ENCODE results near the gene SCARB1. TPM values are rescaled to one million over a fixed set of nuclear protein-coding genes. Genes with fewer than 3 reads are reported as not detected.
A peak's percentile ranks its signal among the peaks of the same experiment; 100 is the strongest.
"Not testable (repeated sequence)": the region's sequence is repeated elsewhere in the genome, so short reads cannot be mapped to it uniquely, and the experiment has no call there.

Gene SCARB1
- polyA plus RNA-seq (2013, experiment 1 of 2) = 15.5 TPM
- polyA plus RNA-seq (2013, experiment 2 of 2) = 15.7 TPM

DNA sequence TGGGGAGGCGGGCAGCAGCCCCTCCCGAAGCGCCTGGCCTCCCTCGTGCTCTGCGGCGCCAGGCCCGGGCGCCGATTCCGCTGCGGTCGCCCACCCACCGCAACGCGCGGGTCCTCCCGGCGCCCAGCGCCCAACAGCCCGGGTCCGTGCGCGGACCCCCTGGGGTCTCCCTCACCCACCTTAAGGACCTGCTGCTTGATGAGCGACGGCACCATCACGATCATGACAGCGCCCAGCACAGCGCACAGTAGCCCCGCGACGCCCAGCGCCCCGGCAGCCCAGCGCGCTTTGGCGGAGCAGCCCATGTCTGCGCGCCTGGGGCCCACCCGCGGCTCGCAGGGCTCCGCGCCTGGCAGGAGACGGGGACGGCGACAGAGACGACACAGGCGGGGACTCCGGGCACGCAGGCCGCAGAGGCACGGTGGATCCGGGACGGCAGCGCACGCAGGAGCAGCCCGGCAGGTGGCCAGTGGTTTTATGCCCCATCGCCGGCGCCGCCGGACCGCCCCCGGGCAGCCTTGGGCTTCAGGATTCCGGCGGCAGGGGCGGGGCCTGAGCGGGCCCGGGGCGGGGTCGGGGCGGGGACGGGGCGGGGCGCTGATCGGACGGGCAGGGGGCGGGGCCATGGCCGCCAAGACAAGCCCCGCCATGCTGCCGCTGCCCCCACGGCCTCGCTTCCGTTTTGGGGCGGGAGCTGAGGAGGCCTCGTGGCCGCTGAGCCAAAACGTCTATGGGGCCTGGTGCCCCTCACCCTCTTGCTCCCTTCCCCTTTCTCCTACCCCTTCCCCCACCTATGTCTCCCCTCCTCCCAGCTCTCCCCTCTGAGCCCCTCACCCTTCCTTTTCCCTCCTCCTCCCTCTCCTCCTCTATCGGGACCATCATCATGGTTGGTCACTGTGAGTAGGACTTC is at the start of gene SCARB1:
Gene SCARB1, minus strand, starts transcription at position 449 of the 910 bp plus-strand sequence. Its CDS starts 144 bp downstream, at position 305.
- Histone ChIP-seq H2BK12ac (ENCODE audit: low read length) (peak within 1 kb of the TSS; percentile 94), H3K18ac (ENCODE audit: low read length) (peak within 1 kb of the TSS; percentile 97), H3K4me3 (ENCODE audit: low read length in 2 of 2) (peak within 1 kb of the TSS; percentile 88 to 93), H3K9me3 (replicated peaks in 1 of 2; ENCODE audit: control insufficient read depth in 2 of 2, insufficient read depth in 1 of 2, low read depth in 1 of 2, low read length in 2 of 2) (peaks cover 3 to 4% of the 10 kb centered on the region in 2 donors), H2BK5ac (ENCODE audit: low read length) (no peak within 1 kb of the TSS), H3K9ac (ENCODE audit: low read depth, low read length, poor library complexity) (peak within 1 kb of the TSS; percentile 87), H3K4ac (ENCODE audit: low read length) (no peak within 1 kb of the TSS), H4K8ac (ENCODE audit: low read depth, low read length) (no peak within 1 kb of the TSS), H2BK15ac (ENCODE audit: low read length) (peak within 1 kb of the TSS; percentile 41), H2AK5ac (ENCODE audit: low read depth, low read length) (peak within 1 kb of the TSS; percentile 20), H3K14ac (ENCODE audit: low read length) (peak within 1 kb of the TSS; percentile 56), H3K36me3 (replicated peaks in 1 of 2; ENCODE audit: control insufficient read depth in 2 of 2, insufficient read depth in 2 of 2, low read length in 2 of 2) (peaks cover 0 to 19% of the 10 kb centered on the region in 2 donors), H3K79me1 (ENCODE audit: low read depth, low read length) (no peaks in the 10 kb centered on the region), H3K27me3 (ENCODE audit: control insufficient read depth in 3 of 3, insufficient read depth in 3 of 3, low read depth in 1 of 3, low read length in 3 of 3) (peaks cover 0 to 10% (median 0%) of the 10 kb centered on the region in 3 experiments), H2AFZ (ENCODE audit: low read length) (peak within 1 kb of the TSS; percentile 94), H4K91ac (ENCODE audit: low read depth, low read length, poor library complexity) (peak within 1 kb of the TSS; percentile 25), H3K4me2 (ENCODE audit: insufficient read depth, low read length, poor library complexity, severe bottlenecking) (peak within 1 kb of the TSS; percentile 89), H2BK120ac (ENCODE audit: low read depth, low read length) (peak within 1 kb of the TSS; percentile 2), H3K27ac (replicated peaks; ENCODE audit: low read length) (no peak within 1 kb of the TSS), H3K4me1 (ENCODE audit: control insufficient read depth in 2 of 2, insufficient read depth in 1 of 2, low read depth in 1 of 2, low read length in 2 of 2) (peaks cover 5 to 11% of the 10 kb centered on the region in 2 donors), H3K23ac (ENCODE audit: low read depth, low read length, poor library complexity) (peak within 1 kb of the TSS; percentile 67)
- WGBS, 2 donors (ENCODE audit: extremely low coverage in 2 of 2, insufficient read length in 2 of 2, insufficient replicate concordance in 1 of 2) = no CpG with 5 or more reads among the region's 89 CpGs
- peak; percentile 76 for DNase-seq (ENCODE audit: low spot score)

- peaks cover 18 to 37% of the 10 kb centered on the region in 2 donors for H3K36me3 ChIP-seq (replicated peaks in 1 of 2; ENCODE audit: control insufficient read depth in 2 of 2, insufficient read depth in 2 of 2, low read length in 2 of 2)
- H3K9ac ChIP-seq (ENCODE audit: low read depth, low read length, poor library complexity); H2BK120ac ChIP-seq (ENCODE audit: low read depth, low read length); H3K79me1 ChIP-seq (ENCODE audit: low read depth, low read length); H3K27ac ChIP-seq (replicated peaks; ENCODE audit: low read length); H2AFZ ChIP-seq (ENCODE audit: low read length); H3K14ac ChIP-seq (ENCODE audit: low read length); H2BK5ac ChIP-seq (ENCODE audit: low read length); DNase-seq (ENCODE audit: low spot score); H3K9me3 ChIP-seq (replicated peaks in 1 of 2; ENCODE audit: control insufficient read depth in 2 of 2, insufficient read depth in 1 of 2, low read depth in 1 of 2, low read length in 2 of 2); H4K91ac ChIP-seq (ENCODE audit: low read depth, low read length, poor library complexity); H2AK5ac ChIP-seq (ENCODE audit: low read depth, low read length); H3K18ac ChIP-seq (ENCODE audit: low read length); H3K27me3 ChIP-seq (ENCODE audit: control insufficient read depth in 3 of 3, insufficient read depth in 3 of 3, low read depth in 1 of 3, low read length in 3 of 3); H2BK15ac ChIP-seq (ENCODE audit: low read length); H3K23ac ChIP-seq (ENCODE audit: low read depth, low read length, poor library complexity); H3K4ac ChIP-seq (ENCODE audit: low read length); H4K8ac ChIP-seq (ENCODE audit: low read depth, low read length); H2BK12ac ChIP-seq (ENCODE audit: low read length): not testable (repeated sequence)
- WGBS, 2 donors (ENCODE audit: extremely low coverage in 2 of 2, insufficient read length in 2 of 2, insufficient replicate concordance in 1 of 2) = no CpG with 5 or more reads among the region's 21 CpGs
- peaks cover 12 to 17% of the 10 kb centered on the region in 2 donors for H3K4me1 ChIP-seq (ENCODE audit: control insufficient read depth in 2 of 2, insufficient read depth in 1 of 2, low read depth in 1 of 2, low read length in 2 of 2)
- peak overlapping the region in 1 of 2 donors; percentile 14 for H3K4me3 ChIP-seq (ENCODE audit: low read length in 2 of 2)
- peak overlapping the region; percentile 23 for H3K4me2 ChIP-seq (ENCODE audit: insufficient read depth, low read length, poor library complexity, severe bottlenecking)
Measured at GRCh38 chr12:124912529-124913287, 49.0 kb upstream of the SCARB1 start.

- H2BK12ac ChIP-seq (ENCODE audit: low read length); H3K79me1 ChIP-seq (ENCODE audit: low read depth, low read length); H3K4me3 ChIP-seq (ENCODE audit: low read length in 2 of 2); DNase-seq (ENCODE audit: low spot score); H4K91ac ChIP-seq (ENCODE audit: low read depth, low read length, poor library complexity); H3K4ac ChIP-seq (ENCODE audit: low read length); H3K9ac ChIP-seq (ENCODE audit: low read depth, low read length, poor library complexity); H3K14ac ChIP-seq (ENCODE audit: low read length); H4K8ac ChIP-seq (ENCODE audit: low read depth, low read length); H2AK5ac ChIP-seq (ENCODE audit: low read depth, low read length); H3K18ac ChIP-seq (ENCODE audit: low read length); H2BK15ac ChIP-seq (ENCODE audit: low read length); H3K27me3 ChIP-seq (ENCODE audit: control insufficient read depth in 3 of 3, insufficient read depth in 3 of 3, low read depth in 1 of 3, low read length in 3 of 3); H2AFZ ChIP-seq (ENCODE audit: low read length); H3K9me3 ChIP-seq (replicated peaks in 1 of 2; ENCODE audit: control insufficient read depth in 2 of 2, insufficient read depth in 1 of 2, low read depth in 1 of 2, low read length in 2 of 2); H3K4me2 ChIP-seq (ENCODE audit: insufficient read depth, low read length, poor library complexity, severe bottlenecking); H3K23ac ChIP-seq (ENCODE audit: low read depth, low read length, poor library complexity); H3K27ac ChIP-seq (replicated peaks; ENCODE audit: low read length); H2BK5ac ChIP-seq (ENCODE audit: low read length); H2BK120ac ChIP-seq (ENCODE audit: low read depth, low read length): not testable (repeated sequence)
- no CpG with 5 or more reads among the region's 6 CpGs for WGBS, 2 donors (ENCODE audit: extremely low coverage in 2 of 2, insufficient read length in 2 of 2, insufficient replicate concordance in 1 of 2)
- H3K4me1 ChIP-seq (ENCODE audit: control insufficient read depth in 2 of 2, insufficient read depth in 1 of 2, low read depth in 1 of 2, low read length in 2 of 2) = peaks cover 7 to 14% of the 10 kb centered on the region in 2 donors
- peaks cover 18 to 37% of the 10 kb centered on the region in 2 donors for H3K36me3 ChIP-seq (replicated peaks in 1 of 2; ENCODE audit: control insufficient read depth in 2 of 2, insufficient read depth in 2 of 2, low read length in 2 of 2)
Measured at GRCh38 chr12:124911521-124911920, 47.9 kb upstream of the SCARB1 start.
